Measurements from ENCODE around the gene TNIK.

The TNIK gene

DNA sequence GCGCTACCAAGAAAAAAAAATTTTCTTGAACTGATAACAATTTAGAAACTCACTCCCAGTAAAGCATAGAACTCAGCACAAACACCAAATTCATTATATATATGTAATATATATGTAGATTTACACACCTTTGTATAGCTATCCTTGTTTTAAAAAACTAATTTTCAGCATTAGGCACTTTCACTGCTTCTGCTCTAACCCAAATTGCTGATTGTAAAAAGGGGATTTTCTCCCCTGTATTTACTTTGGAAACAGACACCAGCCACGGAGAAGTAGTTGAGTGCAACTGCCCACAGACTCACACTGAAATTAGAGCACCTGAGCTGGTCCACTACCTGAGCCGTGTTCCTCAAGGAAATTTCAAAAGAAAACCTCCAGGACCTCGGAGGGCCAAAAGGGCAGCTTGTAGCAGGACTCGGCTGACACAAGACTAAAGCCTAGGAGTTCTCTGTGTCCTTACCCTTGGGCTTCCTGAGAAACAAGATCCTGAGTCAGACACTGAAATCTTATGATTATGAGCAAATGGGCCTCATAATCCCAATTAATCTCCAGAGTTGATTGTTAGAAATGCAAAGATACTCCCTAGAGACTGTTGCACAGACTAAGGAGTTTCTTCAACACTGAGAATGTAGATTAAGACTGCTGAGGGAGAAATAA, 106.0 kb downstream of the TNIK start:
- Histone ChIP-seq H3K36me3 (ENCODE audit: control insufficient read depth, insufficient read depth, low read length) (no peaks in the 10 kb centered on the region), H3K27ac (no peak overlapping the region), H3K27me3 (ENCODE audit: control insufficient read depth, insufficient read depth, low read length) (no peaks in the 10 kb centered on the region), H3K9me3 (ENCODE audit: control insufficient read depth, low read length) (no peaks in the 10 kb centered on the region), H3K4me1 (no peaks in the 10 kb centered on the region), H3K9ac (no peak overlapping the region), H3K4me2 (ENCODE audit: low read length) (no peak overlapping the region), H3K79me2 (no peaks in the 10 kb centered on the region), H3K4me3 (ENCODE audit: low read depth, low read length) (no peak overlapping the region), H2AFZ (no peak overlapping the region)
- TF ChIP-seq, protein P1, sequence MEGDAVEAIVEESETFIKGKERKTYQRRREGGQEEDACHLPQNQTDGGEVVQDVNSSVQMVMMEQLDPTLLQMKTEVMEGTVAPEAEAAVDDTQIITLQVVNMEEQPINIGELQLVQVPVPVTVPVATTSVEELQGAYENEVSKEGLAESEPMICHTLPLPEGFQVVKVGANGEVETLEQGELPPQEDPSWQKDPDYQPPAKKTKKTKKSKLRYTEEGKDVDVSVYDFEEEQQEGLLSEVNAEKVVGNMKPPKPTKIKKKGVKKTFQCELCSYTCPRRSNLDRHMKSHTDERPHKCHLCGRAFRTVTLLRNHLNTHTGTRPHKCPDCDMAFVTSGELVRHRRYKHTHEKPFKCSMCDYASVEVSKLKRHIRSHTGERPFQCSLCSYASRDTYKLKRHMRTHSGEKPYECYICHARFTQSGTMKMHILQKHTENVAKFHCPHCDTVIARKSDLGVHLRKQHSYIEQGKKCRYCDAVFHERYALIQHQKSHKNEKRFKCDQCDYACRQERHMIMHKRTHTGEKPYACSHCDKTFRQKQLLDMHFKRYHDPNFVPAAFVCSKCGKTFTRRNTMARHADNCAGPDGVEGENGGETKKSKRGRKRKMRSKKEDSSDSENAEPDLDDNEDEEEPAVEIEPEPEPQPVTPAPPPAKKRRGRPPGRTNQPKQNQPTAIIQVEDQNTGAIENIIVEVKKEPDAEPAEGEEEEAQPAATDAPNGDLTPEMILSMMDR (IDR thresholded peaks at IDR 0.05): no peak

DNA sequence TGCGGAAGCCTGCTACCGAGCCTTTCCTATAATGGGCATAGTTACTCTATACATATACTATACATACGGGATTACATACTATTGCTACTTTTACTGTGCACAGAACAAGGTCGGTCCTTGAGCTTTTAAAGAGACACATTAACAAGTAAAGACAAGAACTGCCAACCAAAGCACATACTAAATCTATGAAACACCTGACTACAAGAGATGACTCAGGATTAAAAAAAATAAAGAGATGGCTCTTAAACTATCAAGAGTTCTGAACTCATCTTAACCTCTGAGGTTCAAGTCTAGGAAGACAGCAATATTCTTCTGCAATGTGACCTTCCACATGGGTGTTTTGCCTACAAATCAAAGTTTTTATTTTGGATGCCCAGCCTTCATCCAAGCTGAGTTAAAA, 106.8 kb downstream of the TNIK start:
- H3K4me2 ChIP-seq (ENCODE audit: low read length): no peak overlapping the region
- H3K79me2 ChIP-seq: no peaks in the 10 kb centered on the region
- H3K4me3 ChIP-seq (ENCODE audit: low read depth, low read length): no peak overlapping the region
- TF ChIP-seq, protein P1 (IDR thresholded peaks at IDR 0.05): no peak
- H3K36me3 ChIP-seq (ENCODE audit: control insufficient read depth, insufficient read depth, low read length): no peaks in the 10 kb centered on the region
- no peak overlapping the region for H3K9ac ChIP-seq
- no peaks in the 10 kb centered on the region for H3K27me3 ChIP-seq (ENCODE audit: control insufficient read depth, insufficient read depth, low read length)
- no peaks in the 10 kb centered on the region for H3K4me1 ChIP-seq
- no peak overlapping the region for H2AFZ ChIP-seq
- H3K27ac ChIP-seq: no peak overlapping the region
- H3K9me3 ChIP-seq (ENCODE audit: control insufficient read depth, low read length): no peaks in the 10 kb centered on the region

DNA sequence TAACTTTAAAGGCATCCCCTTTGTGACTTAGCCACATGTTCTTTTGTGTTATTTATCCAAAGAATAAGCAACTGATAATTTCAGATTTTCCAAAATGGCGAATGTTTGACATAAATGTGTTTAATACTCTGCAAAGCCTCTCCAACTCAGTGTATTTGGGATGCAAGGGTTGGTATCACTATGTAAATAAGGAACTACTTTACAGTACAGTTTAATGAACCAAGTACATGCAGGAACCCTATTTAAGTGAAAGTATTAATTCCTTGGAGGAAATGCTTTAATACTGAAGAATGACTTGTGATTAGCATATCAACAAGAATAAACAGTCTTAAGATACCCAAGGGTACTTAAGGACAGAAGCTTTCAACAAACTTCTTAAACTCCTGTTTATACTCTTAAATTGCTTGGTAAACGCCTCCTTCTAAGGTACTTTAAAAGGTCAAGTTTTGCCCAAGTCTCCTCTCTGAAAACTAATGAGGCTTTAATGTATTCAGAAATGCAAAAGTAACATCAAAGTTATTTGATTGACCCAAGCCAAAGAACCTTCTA, 107.7 kb downstream of the TNIK start:
- TF ChIP-seq, protein P1 (IDR thresholded peaks at IDR 0.05): no peak
- H3K36me3 ChIP-seq (ENCODE audit: control insufficient read depth, insufficient read depth, low read length): no peaks in the 10 kb centered on the region
- no peak overlapping the region for H3K27ac ChIP-seq
- H3K4me2 ChIP-seq (ENCODE audit: low read length): no peak overlapping the region
- no peak overlapping the region for H3K4me3 ChIP-seq (ENCODE audit: low read depth, low read length)
- H3K27me3 ChIP-seq (ENCODE audit: control insufficient read depth, insufficient read depth, low read length): no peaks in the 10 kb centered on the region
- H3K4me1 ChIP-seq: no peaks in the 10 kb centered on the region
- no peaks in the 10 kb centered on the region for H3K79me2 ChIP-seq
- H3K9ac ChIP-seq: no peak overlapping the region
- no peak overlapping the region for H2AFZ ChIP-seq
- no peaks in the 10 kb centered on the region for H3K9me3 ChIP-seq (ENCODE audit: control insufficient read depth, low read length)

DNA sequence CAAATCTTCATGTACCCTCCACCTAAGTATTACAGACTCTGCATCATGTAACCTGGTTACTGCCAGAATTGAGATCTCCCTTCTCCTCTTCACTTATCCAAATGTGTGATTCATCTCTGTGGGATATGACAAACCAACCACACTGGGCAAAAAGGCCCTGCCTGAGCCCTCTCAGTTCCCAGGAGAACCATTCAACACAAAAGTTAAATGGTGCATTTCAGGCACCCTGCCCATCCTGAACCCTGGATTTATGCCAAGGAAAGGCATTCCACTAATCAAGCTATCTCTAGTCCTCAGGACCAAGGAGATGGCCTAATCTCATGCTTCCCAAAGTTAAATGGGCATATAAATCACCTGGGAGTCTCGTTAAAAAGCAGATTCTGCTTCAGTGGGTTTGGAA, 108.5 kb downstream of the TNIK start:
- no peak overlapping the region for H2AFZ ChIP-seq
- no peak overlapping the region for H3K27ac ChIP-seq
- H3K4me2 ChIP-seq (ENCODE audit: low read length): no peak overlapping the region
- no peaks in the 10 kb centered on the region for H3K27me3 ChIP-seq (ENCODE audit: control insufficient read depth, insufficient read depth, low read length)
- no peaks in the 10 kb centered on the region for H3K4me1 ChIP-seq
- H3K79me2 ChIP-seq: no peaks in the 10 kb centered on the region
- no peaks in the 10 kb centered on the region for H3K36me3 ChIP-seq (ENCODE audit: control insufficient read depth, insufficient read depth, low read length)
- H3K9me3 ChIP-seq (ENCODE audit: control insufficient read depth, low read length): no peaks in the 10 kb centered on the region
- H3K4me3 ChIP-seq (ENCODE audit: low read depth, low read length): no peak overlapping the region
- no peak overlapping the region for H3K9ac ChIP-seq
- TF ChIP-seq, protein P1 (IDR thresholded peaks at IDR 0.05): no peak

DNA sequence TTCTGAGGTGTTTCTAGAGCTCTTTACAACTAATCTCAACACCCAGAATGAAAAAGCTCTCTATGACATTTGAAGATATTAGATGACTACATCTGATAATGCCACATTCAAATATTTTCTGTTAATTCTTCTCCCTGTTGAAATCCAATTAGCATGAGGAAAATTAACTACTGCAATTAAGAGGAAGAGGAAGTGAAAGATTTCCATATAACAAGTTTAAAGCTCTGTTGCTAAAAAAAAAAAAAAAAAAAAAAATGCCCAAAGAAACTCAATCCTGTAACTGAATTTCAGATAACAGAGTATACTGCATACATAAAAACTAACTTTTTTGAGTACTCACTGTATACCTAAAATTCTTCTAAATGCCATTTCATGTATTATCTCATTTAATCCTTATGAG, 109.8 kb downstream of the TNIK start:
- H3K4me3 ChIP-seq (ENCODE audit: low read depth, low read length): no peak overlapping the region
- H3K36me3 ChIP-seq (ENCODE audit: control insufficient read depth, insufficient read depth, low read length): no peaks in the 10 kb centered on the region
- H3K9me3 ChIP-seq (ENCODE audit: control insufficient read depth, low read length): no peaks in the 10 kb centered on the region
- TF ChIP-seq, protein P1 (IDR thresholded peaks at IDR 0.05): no peak
- no peaks in the 10 kb centered on the region for H3K4me1 ChIP-seq
- no peaks in the 10 kb centered on the region for H3K79me2 ChIP-seq
- H2AFZ ChIP-seq: no peak overlapping the region
- H3K4me2 ChIP-seq (ENCODE audit: low read length): no peak overlapping the region
- H3K27me3 ChIP-seq (ENCODE audit: control insufficient read depth, insufficient read depth, low read length): no peaks in the 10 kb centered on the region
- no peak overlapping the region for H3K9ac ChIP-seq
- no peak overlapping the region for H3K27ac ChIP-seq
